ENCODE data around the gene PFDN2.

The PFDN2 gene

DNA sequence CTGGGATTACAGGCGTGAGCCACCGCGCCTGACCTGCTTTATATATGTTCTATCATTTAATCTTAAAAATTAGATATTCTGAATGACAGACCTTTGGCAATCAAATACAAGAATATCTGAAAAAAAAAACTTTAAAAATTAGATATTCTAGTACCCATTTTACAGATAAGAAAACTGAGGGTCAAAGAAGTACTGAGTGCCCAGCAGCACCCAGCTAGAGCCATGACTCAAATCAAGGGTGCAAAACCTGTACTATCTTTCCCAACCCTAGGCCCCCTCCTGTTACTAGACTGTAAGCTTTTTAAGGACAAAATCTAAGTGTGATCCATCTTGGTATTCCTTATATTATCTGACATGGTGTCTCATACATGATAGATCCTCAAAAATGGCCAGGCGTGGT, 56.4 kb downstream of the PFDN2 start:
- POLR2A ChIA-PET: interaction anchor here (2.6 kb wide), 1 partner anchor 16 kb away, joined by 6 read pairs; the partner anchor contains the start of gene USF1
- DNase-seq (ENCODE audit: extremely low spot score): no peak
- TF ChIP-seq ZNF384 (IDR thresholded peaks at IDR 0.05) (no peak), ARNT (IDR thresholded peaks at IDR 0.05) (no peak), CTBP1 (IDR thresholded peaks at IDR 0.05; ENCODE audit: borderline replicate concordance) (no peak), HDGF (IDR thresholded peaks at IDR 0.05; ENCODE audit: borderline replicate concordance) (no peak), TARDBP (IDR thresholded peaks at IDR 0.05) (no peak), BHLHE40 (IDR thresholded peaks at IDR 0.05; ENCODE audit: borderline replicate concordance) (no peak), FOXA1 (IDR thresholded peaks at IDR 0.05) (no peak), LEF1 (IDR thresholded peaks at IDR 0.05; ENCODE audit: borderline replicate concordance) (no peak), SP1 (IDR thresholded peaks at IDR 0.05) (no peak)
- CTCF ChIA-PET: no interaction called here

- POLR2A ChIA-PET: interaction anchor here (1.1 to 2.6 kb wide), 2 partner anchors 10 to 13 kb away, joined by 5 to 6 read pairs; partner anchors contain the start of gene USF1
- TF ChIP-seq SP1 (IDR thresholded peaks at IDR 0.05): no peak
- TF ChIP-seq TARDBP (IDR thresholded peaks at IDR 0.05): no peak
- no peak for DNase-seq (ENCODE audit: extremely low spot score)
- CTCF ChIA-PET: no interaction called here
These were observed 58.5 kb downstream of the PFDN2 start for GRCh38 chr1:161059293-161059692.

GRCh38 chr1:161054805-161055204, 63.0 kb downstream of the PFDN2 start:
- POLR2A ChIA-PET: interaction anchor here (1.3 to 1.4 kb wide), 2 partner anchors 9 kb away, joined by 4 read pairs; partner anchors contain the start of gene USF1
- TF ChIP-seq SP1 (IDR thresholded peaks at IDR 0.05): no peak
- no peak for TF ChIP-seq FOXM1 (IDR thresholded peaks at IDR 0.05; ENCODE audit: borderline replicate concordance)
- TF ChIP-seq ZNF384 (IDR thresholded peaks at IDR 0.05): no peak
- TF ChIP-seq, protein P1, sequence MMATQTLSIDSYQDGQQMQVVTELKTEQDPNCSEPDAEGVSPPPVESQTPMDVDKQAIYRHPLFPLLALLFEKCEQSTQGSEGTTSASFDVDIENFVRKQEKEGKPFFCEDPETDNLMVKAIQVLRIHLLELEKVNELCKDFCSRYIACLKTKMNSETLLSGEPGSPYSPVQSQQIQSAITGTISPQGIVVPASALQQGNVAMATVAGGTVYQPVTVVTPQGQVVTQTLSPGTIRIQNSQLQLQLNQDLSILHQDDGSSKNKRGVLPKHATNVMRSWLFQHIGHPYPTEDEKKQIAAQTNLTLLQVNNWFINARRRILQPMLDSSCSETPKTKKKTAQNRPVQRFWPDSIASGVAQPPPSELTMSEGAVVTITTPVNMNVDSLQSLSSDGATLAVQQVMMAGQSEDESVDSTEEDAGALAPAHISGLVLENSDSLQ (IDR thresholded peaks at IDR 0.05): no peak
- no peak for TF ChIP-seq NFRKB (IDR thresholded peaks at IDR 0.05)
- TF ChIP-seq LEF1 (IDR thresholded peaks at IDR 0.05; ENCODE audit: borderline replicate concordance): no peak
- TF ChIP-seq FOXA1 (IDR thresholded peaks at IDR 0.05): no peak
- no peak for TF ChIP-seq HDGF (IDR thresholded peaks at IDR 0.05; ENCODE audit: borderline replicate concordance)
- TF ChIP-seq TARDBP (IDR thresholded peaks at IDR 0.05): no peak
- no peak for TF ChIP-seq L3MBTL2 (conservative IDR thresholded peaks at IDR 0.05)
- TF ChIP-seq CTBP1 (IDR thresholded peaks at IDR 0.05; ENCODE audit: borderline replicate concordance): no peak
- DNase-seq (ENCODE audit: extremely low spot score): no peak
- CTCF ChIA-PET: no interaction called here

DNA sequence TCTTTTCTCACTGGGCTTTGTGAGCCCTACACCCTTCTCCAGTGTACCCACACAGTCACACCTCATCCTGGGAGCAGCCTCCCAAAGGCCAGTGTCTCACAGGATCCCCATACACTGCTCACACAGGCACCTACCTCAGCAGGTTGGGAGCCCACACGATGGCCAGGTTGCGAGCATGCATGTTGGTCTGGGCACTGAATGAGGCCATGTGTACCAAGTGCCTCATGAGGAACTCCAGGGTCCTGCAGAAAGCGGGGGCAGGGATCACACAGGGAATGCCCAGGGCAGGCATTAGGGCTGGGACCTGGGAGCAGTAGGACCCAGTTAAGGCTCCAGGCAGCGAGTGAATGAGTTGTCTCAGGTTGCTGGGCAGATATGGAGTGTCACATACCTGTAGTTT, 63.6 kb downstream of the PFDN2 start:
- no peak for DNase-seq (ENCODE audit: extremely low spot score)
- no peak for TF ChIP-seq FOXA1 (IDR thresholded peaks at IDR 0.05)
- TF ChIP-seq FOXK2 (IDR thresholded peaks at IDR 0.05): no peak
- TF ChIP-seq BHLHE40 (IDR thresholded peaks at IDR 0.05; ENCODE audit: borderline replicate concordance): no peak
- no peak for TF ChIP-seq ZNF384 (IDR thresholded peaks at IDR 0.05)
- TF ChIP-seq SUZ12 (IDR thresholded peaks at IDR 0.05): no peak
- ChIA-PET POLR2A (interaction anchor here (1.4 kb wide), 1 partner anchor 9 kb away, joined by 4 read pairs; the partner anchor contains the start of gene USF1), CTCF (no interaction called here)

GRCh38 chr1:161052899-161053298, 64.9 kb downstream of the PFDN2 start:
- CTCF ChIA-PET: no interaction called here
- POLR2A ChIA-PET: no interaction called here
- TF ChIP-seq HDGF (IDR thresholded peaks at IDR 0.05; ENCODE audit: borderline replicate concordance) (no peak), TARDBP (IDR thresholded peaks at IDR 0.05) (no peak), BHLHE40 (IDR thresholded peaks at IDR 0.05; ENCODE audit: borderline replicate concordance) (no peak), LEF1 (IDR thresholded peaks at IDR 0.05; ENCODE audit: borderline replicate concordance) (no peak), CTBP1 (IDR thresholded peaks at IDR 0.05; ENCODE audit: borderline replicate concordance) (no peak), ELF4 (IDR thresholded peaks at IDR 0.05) (no peak), NFRKB (IDR thresholded peaks at IDR 0.05) (no peak), FOXK2 (IDR thresholded peaks at IDR 0.05) (no peak), L3MBTL2 (conservative IDR thresholded peaks at IDR 0.05) (no peak), ZNF384 (IDR thresholded peaks at IDR 0.05) (no peak), SUZ12 (IDR thresholded peaks at IDR 0.05) (no peak), FOXA1 (IDR thresholded peaks at IDR 0.05) (no peak)
- TF ChIP-seq, protein P1 (IDR thresholded peaks at IDR 0.05): no peak
- no peak for DNase-seq (ENCODE audit: extremely low spot score)

GRCh38 chr1:161051219-161051618, 66.6 kb downstream of the PFDN2 start:
- no peak for DNase-seq (ENCODE audit: extremely low spot score)
- ChIA-PET CTCF (no interaction called here), POLR2A (no interaction called here)
- no peak for TF ChIP-seq BHLHE40 (IDR thresholded peaks at IDR 0.05; ENCODE audit: borderline replicate concordance)
